Neural progenitor cell (in vitro differentiated cells): ENCODE results near the gene R3HCC1L. TPM values are rescaled to one million over a fixed set of nuclear protein-coding genes. Genes with fewer than 3 reads are reported as not detected.
"Not testable (repeated sequence)": the region's sequence is repeated elsewhere in the genome, so short reads cannot be mapped to it uniquely, and the experiment has no call there.

Experiments used
- DNase-seq: peaks from one replicate; pipeline ENCODE4 v3.0.0-alpha.2; 2016; ENCODE audit warnings: low spot score
- H2AFZ ChIP-seq: fragments of 200-600 bp; sonication (generic); replicated peaks from 2 replicates; pipeline ENCODE4 v1.6.1; 2016; ENCODE audit warnings: antibody characterized with exemption
- H3F3A ChIP-seq: fragments of 200-600 bp; sonication (generic); 2 replicates; pipeline ENCODE4 v1.6.1; 2016; ENCODE audit warnings: antibody characterized with exemption, low read depth
- H3K27ac ChIP-seq: fragments of 200-600 bp; sonication (generic); 2 replicates; pipeline ENCODE4 v1.5.1; 2016; ENCODE audit warnings: mild to moderate bottlenecking
- H3K27me3 ChIP-seq: fragments of 200-600 bp; sonication (generic); 2 replicates; pipeline ENCODE4 v1.6.1; 2016; ENCODE audit warnings: mild to moderate bottlenecking, moderate library complexity
- H3K36me3 ChIP-seq: fragments of 200-600 bp; sonication (generic); 2 replicates; pipeline ENCODE4 v1.5.1; 2016
- H3K4me1 ChIP-seq: fragments of 200-600 bp; sonication (generic); 2 replicates; pipeline ENCODE4 v1.6.1; 2016; ENCODE audit warnings: mixed run types
- H3K4me2 ChIP-seq: fragments of 200-600 bp; sonication (generic); 2 replicates; pipeline ENCODE4 v1.6.1; 2016
- H3K4me3 ChIP-seq: fragments of 200-600 bp; sonication (generic); 2 replicates; pipeline ENCODE4 v1.5.1; 2016
- H3K79me2 ChIP-seq: fragments of 200-600 bp; sonication (generic); 2 replicates; pipeline ENCODE4 v1.6.1; 2016; ENCODE audit warnings: low read depth
- H3K9ac ChIP-seq: fragments of 200-600 bp; sonication (generic); 2 replicates; pipeline ENCODE4 v1.6.1; 2016
- H3K9me3 ChIP-seq: fragments of 200-600 bp; sonication (generic); 2 replicates; pipeline ENCODE4 v1.5.1; 2016; ENCODE audit warnings: low read depth
- H4K20me1 ChIP-seq: fragments of 200-600 bp; sonication (generic); 2 replicates; pipeline ENCODE4 v1.6.1; 2016; ENCODE audit warnings: low read depth
- H3K27ac Mint-ChIP-seq: 3 replicates; pipeline ENCODE4 v1.8.0; 2021; ENCODE audit warnings: mixed read lengths
- H3K27me3 Mint-ChIP-seq: 2 replicates; pipeline ENCODE4 v1.8.0; 2022; ENCODE audit warnings: low read depth, mild to moderate bottlenecking, inconsistent platforms, moderate library complexity, mixed read lengths; ENCODE audit not compliant: insufficient read depth
- H3K36me3 Mint-ChIP-seq: 3 replicates; pipeline ENCODE4 v1.8.0; 2021; ENCODE audit warnings: mixed read lengths
- H3K4me1 Mint-ChIP-seq: 3 replicates; pipeline ENCODE4 v1.8.0; 2021; ENCODE audit warnings: mixed read lengths
- H3K4me3 Mint-ChIP-seq: 3 replicates; pipeline ENCODE4 v1.8.0; 2021; ENCODE audit warnings: mild to moderate bottlenecking, moderate library complexity, mixed read lengths
- H3K9me3 Mint-ChIP-seq: 3 replicates; pipeline ENCODE4 v1.8.0; 2020; ENCODE audit warnings: mixed read lengths
- EZH2 ChIP-seq: fragments of 200-600 bp; sonication (generic); IDR thresholded peaks from 2 replicates; pipeline ENCODE4 v1.6.1; 2017; ENCODE audit warnings: antibody characterized with exemption, mild to moderate bottlenecking, moderate library complexity
- EZH2phosphoT487 ChIP-seq: fragments of 200-600 bp; sonication (generic); IDR thresholded peaks from 2 replicates; pipeline ENCODE4 v1.6.1; 2017; ENCODE audit warnings: antibody characterized with exemption
- total RNA-seq: library from RNA; depleted of rRNA; stranded (reverse); fragments of >200 nt; gene quantifications from 2 replicates; pipeline ENCODE4 v1.2.3, GENCODE V29; 2015; ENCODE audit warnings: low replicate concordance
- TF ChIP-seq, protein P1 (sequence below): fragments of 200-600 bp; sonication (generic); IDR thresholded peaks from 2 replicates; pipeline ENCODE4 v1.5.1; 2017; ENCODE audit warnings: antibody characterized with exemption, mild to moderate bottlenecking

Gene R3HCC1L
- total RNA-seq, 1 donor from 2014 or later, result 26.8 TPM

GRCh38 chr10:98135222-98135899 is 904 bp downstream of the R3HCC1L start:
- peaks cover 4% of the 10 kb centered on the region for H3K36me3 Mint-ChIP-seq
- peaks cover 19% of the 10 kb centered on the region for H3K4me1 Mint-ChIP-seq
- peaks cover 9% of the 10 kb centered on the region for H3K9me3 Mint-ChIP-seq
- no peak for DNase-seq
- peak overlapping the region; percentile 79 for H3K4me2 ChIP-seq
- H3K9me3 ChIP-seq, result no peaks in the 10 kb centered on the region
- H4K20me1 ChIP-seq, result peaks cover 34% of the 10 kb centered on the region
- peak overlapping the region; percentile 35 for H3K27ac Mint-ChIP-seq
- no peak overlapping the region for H3K27ac ChIP-seq
- H3K4me3 ChIP-seq, result peak overlapping the region; percentile 64
- peaks cover 3% of the 10 kb centered on the region for H3F3A ChIP-seq
- H3K4me1 ChIP-seq, result peaks cover 6% of the 10 kb centered on the region
- peak overlapping the region; percentile 88 for H2AFZ ChIP-seq
- H3K27me3 ChIP-seq, result no peaks in the 10 kb centered on the region
- H3K36me3 ChIP-seq, result no peaks in the 10 kb centered on the region
- H3K79me2 ChIP-seq, result peaks cover 56% of the 10 kb centered on the region
- peak overlapping the region; percentile 84 for H3K4me3 Mint-ChIP-seq
- H3K9ac ChIP-seq, result peak overlapping the region; percentile 60
- TF ChIP-seq EZH2phosphoT487, result no peak
- no peak for TF ChIP-seq EZH2
- no peaks in the 10 kb centered on the region for H3K27me3 Mint-ChIP-seq

- not testable (repeated sequence) for H3K36me3 Mint-ChIP-seq, H3K27ac ChIP-seq, H3K27ac Mint-ChIP-seq, H3K9ac ChIP-seq, H3K4me3 Mint-ChIP-seq, H3K36me3 ChIP-seq, DNase-seq, H3K4me2 ChIP-seq, H3K9me3 Mint-ChIP-seq, H3F3A ChIP-seq, H3K4me3 ChIP-seq, H3K4me1 ChIP-seq, H3K27me3 Mint-ChIP-seq, H3K27me3 ChIP-seq, H2AFZ ChIP-seq, H3K9me3 ChIP-seq
- Histone ChIP-seq H3K79me2 (peaks cover 68% of the 10 kb centered on the region), H4K20me1 (peaks cover 45% of the 10 kb centered on the region)
- H3K4me1 Mint-ChIP-seq, result peaks cover 19% of the 10 kb centered on the region
These were observed 2.3 kb downstream of the R3HCC1L start for GRCh38 chr10:98136775-98137174.

DNA sequence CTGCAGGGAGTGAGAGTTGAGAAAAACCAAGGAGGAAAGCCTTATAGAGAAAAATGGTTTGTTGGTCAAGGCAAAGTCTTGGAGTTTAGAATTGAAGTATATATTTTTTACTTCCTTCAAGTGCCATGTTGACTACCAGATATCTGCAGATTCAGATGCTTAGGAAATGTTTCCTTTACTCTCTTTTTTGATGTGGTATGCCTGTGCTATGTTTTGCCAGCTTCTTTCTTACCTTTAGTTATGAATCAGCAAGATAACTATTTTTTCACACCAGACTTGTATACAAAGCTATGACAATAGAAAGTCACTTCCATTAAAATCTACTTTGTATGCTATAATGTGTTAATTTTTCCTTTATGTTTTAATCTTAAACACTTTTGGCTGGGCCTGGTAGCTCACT is 3.6 kb downstream of the R3HCC1L start:
- Histone ChIP-seq H3K9ac (no peak overlapping the region), H3K4me3 (no peak overlapping the region), H3K4me1 (peaks cover 6% of the 10 kb centered on the region), H3K27me3 (no peaks in the 10 kb centered on the region), H3K79me2 (peaks cover 79% of the 10 kb centered on the region), H3K36me3 (no peaks in the 10 kb centered on the region), H3K4me2 (no peak overlapping the region), H3F3A (peaks cover 3% of the 10 kb centered on the region), H3K9me3 (no peaks in the 10 kb centered on the region), H3K27ac (no peak overlapping the region), H4K20me1 (peaks cover 45% of the 10 kb centered on the region), H2AFZ (no peak overlapping the region)
- H3K9me3 Mint-ChIP-seq, result peaks cover 3% of the 10 kb centered on the region
- no peak overlapping the region for H3K27ac Mint-ChIP-seq
- TF ChIP-seq, protein P1, sequence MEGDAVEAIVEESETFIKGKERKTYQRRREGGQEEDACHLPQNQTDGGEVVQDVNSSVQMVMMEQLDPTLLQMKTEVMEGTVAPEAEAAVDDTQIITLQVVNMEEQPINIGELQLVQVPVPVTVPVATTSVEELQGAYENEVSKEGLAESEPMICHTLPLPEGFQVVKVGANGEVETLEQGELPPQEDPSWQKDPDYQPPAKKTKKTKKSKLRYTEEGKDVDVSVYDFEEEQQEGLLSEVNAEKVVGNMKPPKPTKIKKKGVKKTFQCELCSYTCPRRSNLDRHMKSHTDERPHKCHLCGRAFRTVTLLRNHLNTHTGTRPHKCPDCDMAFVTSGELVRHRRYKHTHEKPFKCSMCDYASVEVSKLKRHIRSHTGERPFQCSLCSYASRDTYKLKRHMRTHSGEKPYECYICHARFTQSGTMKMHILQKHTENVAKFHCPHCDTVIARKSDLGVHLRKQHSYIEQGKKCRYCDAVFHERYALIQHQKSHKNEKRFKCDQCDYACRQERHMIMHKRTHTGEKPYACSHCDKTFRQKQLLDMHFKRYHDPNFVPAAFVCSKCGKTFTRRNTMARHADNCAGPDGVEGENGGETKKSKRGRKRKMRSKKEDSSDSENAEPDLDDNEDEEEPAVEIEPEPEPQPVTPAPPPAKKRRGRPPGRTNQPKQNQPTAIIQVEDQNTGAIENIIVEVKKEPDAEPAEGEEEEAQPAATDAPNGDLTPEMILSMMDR, result no peak
- TF ChIP-seq EZH2phosphoT487, result no peak
- no peak for TF ChIP-seq EZH2
- no peak overlapping the region for H3K4me3 Mint-ChIP-seq
- no peak for DNase-seq
- peaks cover 6% of the 10 kb centered on the region for H3K36me3 Mint-ChIP-seq
- peaks cover 19% of the 10 kb centered on the region for H3K4me1 Mint-ChIP-seq
- H3K27me3 Mint-ChIP-seq, result no peaks in the 10 kb centered on the region

- Histone ChIP-seq H4K20me1 (peaks cover 45% of the 10 kb centered on the region), H3K4me1 (peaks cover 6% of the 10 kb centered on the region), H3K4me2 (no peak overlapping the region), H3F3A (peaks cover 3% of the 10 kb centered on the region), H3K27me3 (no peaks in the 10 kb centered on the region), H2AFZ (no peak overlapping the region), H3K79me2 (peaks cover 93% of the 10 kb centered on the region), H3K9me3 (no peaks in the 10 kb centered on the region), H3K4me3 (no peak overlapping the region), H3K9ac (no peak overlapping the region), H3K36me3 (no peaks in the 10 kb centered on the region), H3K27ac (no peak overlapping the region)
- Mint-ChIP-seq H3K27me3 (no peaks in the 10 kb centered on the region), H3K4me1 (peaks cover 14% of the 10 kb centered on the region), H3K9me3 (no peaks in the 10 kb centered on the region), H3K4me3 (no peak overlapping the region), H3K36me3 (peaks cover 8% of the 10 kb centered on the region), H3K27ac (no peak overlapping the region)
- TF ChIP-seq EZH2, result no peak
- TF ChIP-seq, protein P1, result no peak
- TF ChIP-seq EZH2phosphoT487, result no peak
- DNase-seq, result no peak
These were observed 5.0 kb downstream of the R3HCC1L start for GRCh38 chr10:98139431-98139830.
